GM13977 (cell line): ENCODE measurements around the gene ADAMTS17.

ENCODE experiments used
- DNase-seq: peaks from one replicate; pipeline ENCODE4 v3.0.0; 2012; ENCODE audit warnings: low spot score
- in situ Hi-C: fragments of 300-500 bp; cut with MboI; formaldehyde crosslinking; loops from one replicate; pipeline ENCODE4 v1.12.0; 2022; ENCODE audit warnings: low sequenced_read_pairs, low pct_unique_long_range_greater_than_20kb, mixed read lengths, inconsistent platforms; ENCODE audit not compliant: unreplicated experiment
- TF ChIP-seq, protein P1 (sequence below): IDR thresholded peaks from 2 replicates; pipeline ENCODE4 v1.5.1; 2012; ENCODE audit warnings: mild to moderate bottlenecking, control low read depth; ENCODE audit not compliant: insufficient read depth; ENCODE audit errors: extremely low read depth, missing control alignments

ADAMTS17 gene

DNA sequence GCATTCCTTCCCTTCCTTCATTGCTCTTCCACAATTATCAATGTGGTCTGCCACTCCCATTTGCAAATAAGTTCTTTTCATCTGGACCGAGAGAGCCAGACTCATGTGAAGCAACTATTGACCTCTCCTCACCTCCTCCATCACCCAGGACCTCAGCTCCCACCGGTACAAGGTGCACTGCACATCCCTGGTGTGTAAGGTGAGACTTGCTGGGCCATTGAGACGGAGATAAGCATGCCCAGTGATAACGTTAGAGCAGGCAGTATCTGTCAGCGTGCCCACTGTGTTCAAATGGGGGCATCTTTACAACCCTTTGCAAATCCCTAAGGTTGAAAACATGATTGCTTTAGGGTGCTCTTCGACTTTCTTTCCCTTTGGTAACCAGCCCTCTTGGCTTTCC, 154.8 kb downstream of the ADAMTS17 start:
- TF ChIP-seq, protein P1, sequence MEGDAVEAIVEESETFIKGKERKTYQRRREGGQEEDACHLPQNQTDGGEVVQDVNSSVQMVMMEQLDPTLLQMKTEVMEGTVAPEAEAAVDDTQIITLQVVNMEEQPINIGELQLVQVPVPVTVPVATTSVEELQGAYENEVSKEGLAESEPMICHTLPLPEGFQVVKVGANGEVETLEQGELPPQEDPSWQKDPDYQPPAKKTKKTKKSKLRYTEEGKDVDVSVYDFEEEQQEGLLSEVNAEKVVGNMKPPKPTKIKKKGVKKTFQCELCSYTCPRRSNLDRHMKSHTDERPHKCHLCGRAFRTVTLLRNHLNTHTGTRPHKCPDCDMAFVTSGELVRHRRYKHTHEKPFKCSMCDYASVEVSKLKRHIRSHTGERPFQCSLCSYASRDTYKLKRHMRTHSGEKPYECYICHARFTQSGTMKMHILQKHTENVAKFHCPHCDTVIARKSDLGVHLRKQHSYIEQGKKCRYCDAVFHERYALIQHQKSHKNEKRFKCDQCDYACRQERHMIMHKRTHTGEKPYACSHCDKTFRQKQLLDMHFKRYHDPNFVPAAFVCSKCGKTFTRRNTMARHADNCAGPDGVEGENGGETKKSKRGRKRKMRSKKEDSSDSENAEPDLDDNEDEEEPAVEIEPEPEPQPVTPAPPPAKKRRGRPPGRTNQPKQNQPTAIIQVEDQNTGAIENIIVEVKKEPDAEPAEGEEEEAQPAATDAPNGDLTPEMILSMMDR: no peak
- no peak for DNase-seq
- in situ Hi-C loops: no loop called here

DNA sequence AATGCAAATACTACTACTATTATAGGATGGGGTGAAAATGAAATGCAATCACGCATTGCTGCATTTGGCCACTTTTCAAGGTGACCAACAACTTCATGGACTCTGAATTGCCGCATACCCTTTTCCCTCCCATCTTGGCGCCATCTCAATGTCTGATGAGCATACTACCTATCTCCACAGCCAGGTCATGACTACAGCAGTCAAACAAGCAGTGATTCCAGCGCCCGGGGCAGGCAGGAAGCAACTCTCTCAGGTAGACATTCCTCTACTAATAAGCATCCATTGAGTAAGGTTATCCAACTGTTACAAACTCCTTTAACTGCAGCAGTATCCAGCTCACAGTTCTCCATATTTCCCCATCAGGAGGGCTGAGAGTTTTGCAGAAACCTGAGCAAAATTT, 155.4 kb downstream of the ADAMTS17 start:
- in situ Hi-C loops: no loop called here
- DNase-seq: no peak
- TF ChIP-seq, protein P1: no peak

DNA sequence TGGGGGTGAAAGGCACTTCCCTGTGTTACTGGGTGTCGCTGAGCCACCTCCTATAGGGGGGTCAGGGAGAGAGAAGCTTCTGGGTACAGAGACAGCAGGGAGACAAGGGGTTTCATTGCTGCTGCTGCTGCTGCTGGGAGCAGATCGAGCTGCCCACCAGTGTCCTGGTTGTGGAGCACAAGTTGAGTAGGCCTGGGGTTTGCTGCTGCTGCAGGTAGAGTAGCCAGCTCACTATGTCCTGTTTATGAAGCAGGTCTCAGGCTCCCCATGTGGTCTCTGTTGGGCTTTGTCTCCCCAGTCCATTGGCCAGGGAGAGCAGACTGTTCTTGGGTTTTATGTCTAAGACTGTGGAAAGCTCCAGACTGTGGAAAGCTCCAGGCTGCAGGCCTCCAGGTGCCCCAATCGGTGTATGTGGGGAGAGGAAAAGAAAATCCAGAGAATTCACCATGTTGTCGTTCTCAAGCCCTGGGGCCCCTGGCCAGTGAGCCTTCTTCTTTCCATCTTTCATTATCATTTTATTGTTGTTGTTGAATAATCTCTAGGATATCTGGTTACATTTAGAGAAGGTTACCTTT, 157.8 kb downstream of the ADAMTS17 start:
- in situ Hi-C loops: no loop called here
- no peak for DNase-seq
- TF ChIP-seq, protein P1: no peak

DNA sequence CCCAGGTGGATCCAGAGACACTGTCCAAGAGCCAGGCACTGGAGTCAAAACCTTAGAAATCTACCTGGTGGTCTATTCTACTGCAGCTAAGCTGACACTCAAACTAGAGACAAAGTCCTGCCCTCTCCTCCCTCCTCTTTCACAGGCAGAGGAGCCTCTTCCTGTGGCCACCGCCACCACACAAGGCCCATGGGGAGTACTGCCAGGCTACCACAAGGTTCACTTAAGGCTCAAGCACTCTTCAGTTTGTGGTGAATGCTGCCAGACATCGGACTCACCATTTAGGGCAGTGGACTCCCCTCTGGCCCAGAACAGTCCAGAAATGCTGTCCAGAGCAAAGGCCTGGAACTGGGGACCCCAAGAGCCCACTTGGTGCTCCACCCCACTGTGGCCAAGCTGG, 160.9 kb downstream of the ADAMTS17 start:
- TF ChIP-seq, protein P1: no peak
- DNase-seq: no peak
- in situ Hi-C loops: no loop called here

DNA sequence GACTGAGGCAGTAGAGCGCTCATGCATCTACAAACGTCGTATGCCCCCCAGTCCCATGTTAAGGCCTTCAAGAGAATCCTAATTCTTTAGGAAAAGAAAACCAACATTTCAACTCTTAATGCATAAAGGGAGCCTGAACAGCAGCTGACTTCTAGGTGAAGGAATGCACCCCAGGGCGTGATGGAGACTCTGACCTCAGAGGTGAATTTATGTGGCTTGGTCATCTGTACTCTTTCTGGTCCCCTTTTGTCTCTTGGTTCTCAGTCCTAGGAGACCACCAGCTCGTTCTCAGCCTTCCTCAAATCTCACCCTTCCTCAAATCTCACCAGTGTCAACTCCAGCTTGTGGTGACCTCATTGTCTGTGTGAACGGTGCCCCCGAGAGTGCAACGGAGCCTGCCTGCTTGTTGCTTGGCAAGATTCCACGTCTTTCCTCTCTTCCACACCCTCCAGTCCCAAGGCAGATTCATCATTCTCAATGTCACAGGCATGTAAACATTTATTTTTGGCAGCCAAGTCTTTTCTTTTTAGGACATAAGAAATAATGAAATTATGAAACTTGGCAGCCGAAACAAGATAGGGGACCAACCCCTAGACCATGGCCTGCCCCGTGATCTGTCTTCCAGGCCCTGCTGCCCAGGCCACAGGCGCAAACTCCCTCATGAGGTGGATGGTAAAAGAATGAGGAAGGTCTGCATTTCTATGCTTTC, 166.2 kb downstream of the ADAMTS17 start:
- DNase-seq: no peak
- TF ChIP-seq, protein P1: no peak
- in situ Hi-C loops: no loop called here

DNA sequence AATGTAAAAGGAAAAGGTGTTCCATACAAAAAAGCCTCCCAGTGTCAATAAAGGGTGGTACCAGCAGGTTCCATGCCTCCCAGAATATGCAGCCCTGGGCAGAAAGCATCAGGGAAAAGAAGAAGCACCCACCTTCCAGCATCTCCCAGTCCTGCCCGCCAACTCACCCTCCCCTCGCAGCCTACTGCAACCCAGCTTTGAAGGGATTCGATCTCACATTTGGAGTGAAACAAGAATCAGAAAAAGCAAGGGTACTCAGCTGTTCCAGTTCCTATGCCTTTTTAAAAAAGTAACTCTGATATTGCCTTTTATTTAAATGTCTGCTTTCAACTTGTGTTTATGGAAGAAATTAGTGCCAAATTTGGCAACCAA, 166.9 kb downstream of the ADAMTS17 start:
- TF ChIP-seq, protein P1: no peak
- no peak for DNase-seq
- in situ Hi-C loops: no loop called here
